Skeletal muscle tissue (tissue), 4 donors: ENCODE results near the gene COIL. TPM values are rescaled to one million over a fixed set of nuclear protein-coding genes. Genes with fewer than 3 reads are reported as not detected.

ENCODE experiments used
- H3K27ac ChIP-seq: one replicate; pipeline ENCODE4 v1.7.0; 2013; ENCODE audit warnings: mild to moderate bottlenecking, low read depth, low read length, inconsistent platforms
- H3K27me3 ChIP-seq, 3 donors: one replicate each; pipeline ENCODE4 v1.7.0; 2013; ENCODE audit warnings: low read length in 3 of 3; ENCODE audit not compliant: control insufficient read depth in 3 of 3, insufficient read depth in 3 of 3
- H3K36me3 ChIP-seq, 3 donors: one replicate each; pipeline ENCODE4 v1.7.0; 2013; ENCODE audit warnings: low read length in 3 of 3; ENCODE audit not compliant: control insufficient read depth in 3 of 3, insufficient read depth in 3 of 3
- H3K4me1 ChIP-seq, 3 donors: one replicate each; pipeline ENCODE4 v1.7.0; 2013; ENCODE audit warnings: low read length in 3 of 3, mild to moderate bottlenecking in 3 of 3; ENCODE audit not compliant: control insufficient read depth in 3 of 3, insufficient read depth in 3 of 3
- H3K4me3 ChIP-seq, 3 donors: one replicate each; pipeline ENCODE4 v1.7.0; 2013; ENCODE audit warnings: low read length in 3 of 3
- H3K9ac ChIP-seq, 3 donors: one replicate each; pipeline ENCODE4 v1.7.0; 2013; ENCODE audit warnings: low read length in 3 of 3, mild to moderate bottlenecking in 3 of 3, moderate library complexity in 2 of 3, low read depth in 1 of 3
- H3K9me3 ChIP-seq, 3 donors: one replicate each; pipeline ENCODE4 v1.7.0; 2013; ENCODE audit warnings: low read length in 3 of 3; ENCODE audit not compliant: control insufficient read depth in 3 of 3
- total RNA-seq: library from RNA; depleted of rRNA; stranded (reverse); fragments of >200 nt; gene quantifications from one replicate; pipeline ENCODE4 v1.2.3, GENCODE V29; 2014
- donor health status: Osteomylitis.

Gene COIL
- total RNA-seq, 1 donor from 2014 or later: 14.6 TPM

- H3K36me3 ChIP-seq: peaks cover 68 to 84% (median 82%) of the 10 kb centered on the region in 3 donors
- no peak overlapping the region for H3K27ac ChIP-seq
- no peak overlapping the region for H3K9ac ChIP-seq
These were observed 63.0 kb downstream of the COIL start for GRCh38 chr17:56897646-56898424.

GRCh38 chr17:56896968-56897359 lies 63.9 kb downstream of the COIL start:
- Histone ChIP-seq H3K4me1 (peaks cover 5 to 6% (median 6%) of the 10 kb centered on the region in 3 donors), H3K4me3 (no peak overlapping the region), H3K27me3 (no peaks in the 10 kb centered on the region), H3K9me3 (no peaks in the 10 kb centered on the region), H3K36me3 (peaks cover 63 to 84% (median 81%) of the 10 kb centered on the region in 3 donors), H3K9ac (no peak overlapping the region), H3K27ac (no peak overlapping the region)

More at GRCh38 chr17:56897646-56898424, 63.0 kb downstream of the COIL start:
- H3K9me3 ChIP-seq: no peaks in the 10 kb centered on the region
- H3K4me1 ChIP-seq: peaks cover 5 to 15% (median 11%) of the 10 kb centered on the region in 3 donors
- H3K27me3 ChIP-seq: no peaks in the 10 kb centered on the region
- H3K4me3 ChIP-seq: no peak overlapping the region

GRCh38 chr17:56896217-56896967 lies 64.5 kb downstream of the COIL start:
- Histone ChIP-seq H3K27me3 (no peaks in the 10 kb centered on the region), H3K27ac (no peak overlapping the region), H3K4me3 (no peak overlapping the region), H3K4me1 (peaks cover under 1 to 2% (median under 1%) of the 10 kb centered on the region in 3 donors), H3K9me3 (no peaks in the 10 kb centered on the region), H3K9ac (no peak overlapping the region), H3K36me3 (peaks cover 63 to 83% (median 81%) of the 10 kb centered on the region in 3 donors)

- no peaks in the 10 kb centered on the region for H3K4me1 ChIP-seq
- H3K27ac ChIP-seq: no peak overlapping the region
- H3K9ac ChIP-seq: no peak overlapping the region
- no peak overlapping the region for H3K4me3 ChIP-seq
- H3K9me3 ChIP-seq: no peaks in the 10 kb centered on the region
- H3K36me3 ChIP-seq: peaks cover 62 to 82% (median 80%) of the 10 kb centered on the region in 3 donors
- no peaks in the 10 kb centered on the region for H3K27me3 ChIP-seq
These were observed 65.9 kb downstream of the COIL start for GRCh38 chr17:56894859-56895455.

- Histone ChIP-seq H3K27me3 (no peaks in the 10 kb centered on the region), H3K27ac (no peak overlapping the region), H3K4me1 (no peaks in the 10 kb centered on the region), H3K9me3 (no peaks in the 10 kb centered on the region), H3K4me3 (no peak overlapping the region), H3K36me3 (peaks cover 55 to 79% (median 77%) of the 10 kb centered on the region in 3 donors), H3K9ac (no peak overlapping the region)
These were observed 67.3 kb downstream of the COIL start for GRCh38 chr17:56893503-56893902.

GRCh38 chr17:56892333-56892732 lies 68.5 kb downstream of the COIL start:
- H3K36me3 ChIP-seq: peaks cover 56 to 78% (median 70%) of the 10 kb centered on the region in 3 donors
- H3K4me3 ChIP-seq: no peak overlapping the region
- H3K9ac ChIP-seq: no peak overlapping the region
- H3K27me3 ChIP-seq: no peaks in the 10 kb centered on the region
- no peaks in the 10 kb centered on the region for H3K4me1 ChIP-seq
- no peaks in the 10 kb centered on the region for H3K9me3 ChIP-seq
- H3K27ac ChIP-seq: no peak overlapping the region

- H3K27me3 ChIP-seq: no peaks in the 10 kb centered on the region
- no peak overlapping the region for H3K27ac ChIP-seq
- no peak overlapping the region for H3K9ac ChIP-seq
- peaks cover 54 to 81% (median 65%) of the 10 kb centered on the region in 3 donors for H3K36me3 ChIP-seq
- no peaks in the 10 kb centered on the region for H3K9me3 ChIP-seq
- H3K4me1 ChIP-seq: no peaks in the 10 kb centered on the region
- H3K4me3 ChIP-seq: no peak overlapping the region
These were observed 69.1 kb downstream of the COIL start for GRCh38 chr17:56891751-56892150.

- Histone ChIP-seq H3K27me3 (no peaks in the 10 kb centered on the region), H3K4me1 (no peaks in the 10 kb centered on the region), H3K4me3 (no peak overlapping the region), H3K27ac (no peak overlapping the region), H3K36me3 (peaks cover 54 to 81% (median 65%) of the 10 kb centered on the region in 3 donors), H3K9me3 (no peaks in the 10 kb centered on the region), H3K9ac (no peak overlapping the region)
These were observed 69.8 kb downstream of the COIL start for GRCh38 chr17:56890906-56891674.

GRCh38 chr17:56890390-56890789 lies 70.5 kb downstream of the COIL start:
- H3K36me3 ChIP-seq: peaks cover 50 to 75% (median 59%) of the 10 kb centered on the region in 3 donors
- H3K4me3 ChIP-seq: no peak overlapping the region
- H3K9me3 ChIP-seq: no peaks in the 10 kb centered on the region
- H3K27me3 ChIP-seq: no peaks in the 10 kb centered on the region
- no peak overlapping the region for H3K9ac ChIP-seq
- H3K27ac ChIP-seq: no peak overlapping the region
- H3K4me1 ChIP-seq: no peaks in the 10 kb centered on the region
